H1 (cell line): ENCODE results near the gene SLC35B4. TPM values are rescaled to one million over a fixed set of nuclear protein-coding genes. Genes with fewer than 3 reads are reported as not detected.
A peak's percentile ranks its signal among the peaks of the same experiment; 100 is the strongest.

ENCODE experiments used
- CTCF ChIA-PET: fragments of 300-600 bp; sonication (Branson Sonifier 250); formaldehyde crosslinking; loops from one replicate; lab custom pipeline; 2021; ENCODE audit not compliant: partially characterized antibody; lab: Charles Lee
- POLR2A ChIA-PET: fragments of 300-600 bp; sonication (Branson Sonifier 250); formaldehyde crosslinking; loops from one replicate; lab custom pipeline; 2021; ENCODE audit warnings: inconsistent platforms; ENCODE audit not compliant: partially characterized antibody; lab: Charles Lee
- DNase-seq, 2 experiments: peaks; one replicate each; pipeline versions ENCODE4 v3.0.0 to v3.0.0-alpha.2; 2010 to 2022; ENCODE audit warnings: low spot score in 2 of 2, low read depth in 1 of 2, mixed read lengths in 1 of 2
- FAIRE-seq: peaks from 2 replicates; lab custom pipeline; 2011; peaks lifted over from hg19 to GRCh38; lab: Jason Lieb, UNC
- H2AFZ ChIP-seq: 2 replicates; pipeline ENCODE4 v1.8.1; 2012; ENCODE audit warnings: low read length, inconsistent platforms
- H2AK5ac ChIP-seq: 2 replicates; pipeline ENCODE4 v1.6.1; 2013; ENCODE audit warnings: low read depth, low read length
- H2BK120ac ChIP-seq: replicated peaks from 2 replicates; pipeline ENCODE3; 2013; ENCODE audit warnings: low read depth, low read length, inconsistent platforms
- H2BK12ac ChIP-seq: 2 replicates; pipeline ENCODE4 v1.6.1; 2013; ENCODE audit warnings: low read depth, low read length
- H2BK15ac ChIP-seq: 2 replicates; pipeline ENCODE4 v1.6.1; 2013; ENCODE audit warnings: low read length
- H2BK20ac ChIP-seq: 2 replicates; pipeline ENCODE4 v1.6.1; 2013; ENCODE audit warnings: low read length
- H2BK5ac ChIP-seq: 2 replicates; pipeline ENCODE4 v1.6.1; 2013; ENCODE audit warnings: low read depth, low read length
- H3K14ac ChIP-seq: 2 replicates; pipeline ENCODE4 v1.6.1; 2013; ENCODE audit warnings: inconsistent platforms; ENCODE audit not compliant: insufficient read length
- H3K18ac ChIP-seq: 2 replicates; pipeline ENCODE4 v1.6.1; 2013; ENCODE audit warnings: low read length; ENCODE audit errors: extremely low read depth
- H3K23ac ChIP-seq: 2 replicates; pipeline ENCODE4 v1.6.1; 2013; ENCODE audit warnings: inconsistent platforms; ENCODE audit not compliant: insufficient read length
- H3K23me2 ChIP-seq: 2 replicates; pipeline ENCODE4 v1.6.1; 2013; ENCODE audit warnings: low read depth, low read length
- H3K27ac ChIP-seq: 2 replicates; pipeline ENCODE4 v1.6.1; 2011; ENCODE audit warnings: low read depth, low read length, inconsistent platforms
- H3K27me3 ChIP-seq, 4 experiments: replicated peaks in 1 of 4; 1 replicate in 1 of 4; 2 replicates in 3 of 4; pipeline versions ENCODE4 v1.6.1 to v1.8.1; 2011 to 2013; ENCODE audit warnings: low read length in 3 of 4, mild to moderate bottlenecking in 3 of 4, inconsistent platforms in 2 of 4, mixed read lengths in 2 of 4, moderate library complexity in 1 of 4; ENCODE audit not compliant: control insufficient read depth in 3 of 4, insufficient read depth in 3 of 4; ENCODE audit errors: extremely low read depth in 1 of 4
- H3K36me3 ChIP-seq, 4 experiments: 2 replicates each; pipeline versions ENCODE4 v1.6.1 to v1.8.1; 2011 to 2013; ENCODE audit warnings: mild to moderate bottlenecking in 4 of 4, low read length in 3 of 4, moderate library complexity in 2 of 4, control low read depth in 1 of 4, inconsistent platforms in 1 of 4; ENCODE audit not compliant: insufficient read depth in 4 of 4, control insufficient read depth in 2 of 4
- H3K4ac ChIP-seq: replicated peaks from 2 replicates; pipeline ENCODE3; 2013; ENCODE audit warnings: low read length, low read depth, mixed read lengths, inconsistent platforms; ENCODE audit not compliant: insufficient read length
- H3K4me1 ChIP-seq, 4 experiments: replicated peaks in 1 of 4; 1 replicate in 1 of 4; 2 replicates in 3 of 4; pipeline versions ENCODE4 v1.6.1 to v1.8.1; 2011 to 2013; ENCODE audit warnings: low read length in 3 of 4, inconsistent platforms in 2 of 4, mixed read lengths in 1 of 4; ENCODE audit not compliant: insufficient read depth in 4 of 4, control insufficient read depth in 3 of 4
- H3K4me2 ChIP-seq, 2 experiments: 2 replicates each; pipeline versions ENCODE4 v1.6.1 to v1.8.1; 2011 to 2013; ENCODE audit warnings: low read depth in 2 of 2, low read length in 2 of 2, control low read depth in 1 of 2, inconsistent platforms in 1 of 2, mild to moderate bottlenecking in 1 of 2; ENCODE audit not compliant: insufficient read depth in 1 of 2
- H3K4me3 ChIP-seq, 4 experiments: fragments of 200-600, 300-600 bp in 1 of 4; sonication (generic), shearing (Covaris generic), sonication (Bioruptor Twin) in 1 of 4; 2 replicates each; pipeline versions ENCODE4 v1.5.1 to v1.8.1; 2011 to 2016; ENCODE audit warnings: low read length in 4 of 4, low read depth in 3 of 4, control low read depth in 2 of 4, inconsistent platforms in 2 of 4, mild to moderate bottlenecking in 2 of 4, mixed read lengths in 1 of 4, moderate library complexity in 1 of 4; ENCODE audit not compliant: insufficient read depth in 2 of 4; ENCODE audit errors: extremely low read depth in 1 of 4
- H3K56ac ChIP-seq: replicated peaks from 2 replicates; pipeline ENCODE3; 2013; ENCODE audit warnings: low read depth, mild to moderate bottlenecking, mixed read lengths, low read length, inconsistent platforms; ENCODE audit not compliant: insufficient read length
- H3K79me1 ChIP-seq: 2 replicates; pipeline ENCODE4 v1.6.1; 2013; ENCODE audit warnings: low read depth, low read length, control low read depth
- H3K79me2 ChIP-seq, 2 experiments: 2 replicates each; pipeline versions ENCODE4 v1.6.1 to v1.8.1; 2012 to 2013; ENCODE audit warnings: low read length in 2 of 2, mild to moderate bottlenecking in 2 of 2, inconsistent platforms in 1 of 2; ENCODE audit not compliant: insufficient read depth in 2 of 2, control insufficient read depth in 1 of 2
- H3K9ac ChIP-seq, 4 experiments: replicated peaks in 1 of 4; 1 replicate in 1 of 4; 2 replicates in 3 of 4; pipeline versions ENCODE4 v1.6.1 to v1.8.1; 2011 to 2013; ENCODE audit warnings: low read depth in 3 of 4, low read length in 3 of 4, control low read depth in 2 of 4, mild to moderate bottlenecking in 2 of 4, moderate library complexity in 2 of 4, inconsistent platforms in 1 of 4; ENCODE audit errors: extremely low read depth in 1 of 4
- H3K9me3 ChIP-seq, 2 experiments: 2 replicates each; pipeline versions ENCODE4 v1.6.1 to v1.8.1; 2012 to 2013; ENCODE audit warnings: mild to moderate bottlenecking in 2 of 2, moderate library complexity in 2 of 2, control low read depth in 1 of 2, inconsistent platforms in 1 of 2, low read depth in 1 of 2, low read length in 1 of 2, mixed read lengths in 1 of 2; ENCODE audit not compliant: insufficient read depth in 2 of 2
- H4K20me1 ChIP-seq, 2 experiments: replicated peaks in 1 of 2; 2 replicates each; pipeline versions ENCODE3 to v1.8.1; 2011 to 2013; ENCODE audit warnings: inconsistent platforms in 2 of 2, low read length in 2 of 2, mild to moderate bottlenecking in 1 of 2; ENCODE audit not compliant: insufficient read depth in 2 of 2, control insufficient read depth in 1 of 2
- H4K5ac ChIP-seq: 2 replicates; pipeline ENCODE4 v1.6.1; 2013; ENCODE audit warnings: low read length, low read depth, mixed read lengths, inconsistent platforms; ENCODE audit not compliant: insufficient read length
- H4K8ac ChIP-seq: 2 replicates; pipeline ENCODE4 v1.8.0; 2013; ENCODE audit warnings: mild to moderate bottlenecking, moderate library complexity, low read length, inconsistent platforms; ENCODE audit not compliant: insufficient read depth; ENCODE audit errors: extremely low read depth
- H4K91ac ChIP-seq: replicated peaks from 2 replicates; pipeline ENCODE3; 2013; ENCODE audit warnings: low read length, mixed read lengths, inconsistent platforms; ENCODE audit not compliant: insufficient read length
- BACH1 ChIP-seq: IDR thresholded peaks from 2 replicates; pipeline ENCODE4 v1.6.1; 2012; ENCODE audit warnings: low read length, improper control_type of control experiment
- CBX5 ChIP-seq: fragments of 300-800, 300-1000 bp; sonication (generic); IDR thresholded peaks from 2 replicates; pipeline ENCODE4 v1.7.1; 2016; ENCODE audit warnings: antibody characterized with exemption, low read length, low read depth
- CHD2 ChIP-seq: IDR thresholded peaks from 2 replicates; pipeline ENCODE4 v1.6.1; 2012; ENCODE audit warnings: low read length, improper control_type of control experiment
- HDAC6 ChIP-seq: IDR thresholded peaks from one replicate; pipeline ENCODE4 v1.7.1; 2012; ENCODE audit warnings: low read depth, mild to moderate bottlenecking, inconsistent platforms, low read length, moderate library complexity
- POLR2AphosphoS5 ChIP-seq: IDR thresholded peaks from 2 replicates; pipeline ENCODE4 v1.6.1; 2011; ENCODE audit warnings: low read depth, low read length
- RFX5 ChIP-seq: IDR thresholded peaks from 2 replicates; pipeline ENCODE4 v1.6.1; 2011; ENCODE audit warnings: low read depth, low read length, improper control_type of control experiment, borderline replicate concordance
- SAP30 ChIP-seq: fragments of 300-600 bp; sonication (generic); IDR thresholded peaks from 2 replicates; pipeline ENCODE4 v1.7.1; 2012; ENCODE audit warnings: low read length, moderate library complexity, mild to moderate bottlenecking, inconsistent platforms; ENCODE audit not compliant: insufficient read depth, insufficient replicate concordance
- SIRT6 ChIP-seq: IDR thresholded peaks from one replicate; pipeline ENCODE4 v1.7.1; 2012; ENCODE audit warnings: low read length, inconsistent platforms
- SIX5 ChIP-seq: IDR thresholded peaks from 2 replicates; pipeline ENCODE4 v1.6.1; 2011; ENCODE audit warnings: mild to moderate bottlenecking, low read depth, low read length
- SUZ12 ChIP-seq: fragments of 200-600 bp; sonication (generic); IDR thresholded peaks from 2 replicates; pipeline ENCODE4 v1.6.1; 2012; ENCODE audit warnings: mild to moderate bottlenecking, inconsistent platforms, low read length, moderate library complexity, mixed read lengths
- TBP ChIP-seq: IDR thresholded peaks from 2 replicates; pipeline ENCODE4 v1.6.1; 2011; ENCODE audit warnings: low read depth, low read length, improper control_type of control experiment
- WGBS, 2 experiments: shearing (Covaris generic) in 1 of 2; methylation state at CpG; one replicate each; pipeline versions ENCODE4 v1.1.6 to v1.1.7; 2013 to 2015; ENCODE audit warnings: low lambda C conversion rate in 2 of 2, mixed read lengths in 2 of 2, inconsistent platforms in 1 of 2, low coverage in 1 of 2, missing lambda C conversion rate in 1 of 2; ENCODE audit not compliant: insufficient replicate concordance in 2 of 2, insufficient coverage in 1 of 2, insufficient read length in 1 of 2; ENCODE audit errors: extremely low coverage in 1 of 2, missing lambda C conversion rate in 1 of 2; 5-methylcytosine and 5-hydroxymethylcytosine counted together
- polyA plus RNA-seq, 7 experiments: library from polyadenylated mRNA; depleted of rRNA in 3 of 7; stranded (reverse) in 5 of 7; unstranded in 2 of 7; fragments of >200 nt in 5 of 7; fragments of 200-250 nt in 2 of 7; gene quantifications; 1 replicate in 5 of 7; 2 replicates in 1 of 7; 4 replicates in 1 of 7; pipeline versions ENCODE4 v1.2.1 to v1.2.3, GENCODE V29; 2011 to 2013; ENCODE audit warnings: missing spikeins in 2 of 7, mixed read lengths in 2 of 7
- total RNA-seq: library from RNA; stranded (reverse); fragmentation: NEBNext Ultra II Directional; extraction: Animal tissue kit (Norgen Biotek cat#: 25700); gene quantifications from 2 replicates; pipeline ENCODE4 v1.2.1, GENCODE V29; 2021
- TF ChIP-seq, protein P1 (sequence below): IDR thresholded peaks from 2 replicates; pipeline ENCODE4 v1.6.1; 2012; ENCODE audit warnings: inconsistent platforms

The SLC35B4 gene
- total and polyA plus RNA-seq, 2 of the 8 experiments (the other 6 are each of a cell fraction or from before 2014, with no cell fraction given) = 28.9 to 34.6 TPM

DNA sequence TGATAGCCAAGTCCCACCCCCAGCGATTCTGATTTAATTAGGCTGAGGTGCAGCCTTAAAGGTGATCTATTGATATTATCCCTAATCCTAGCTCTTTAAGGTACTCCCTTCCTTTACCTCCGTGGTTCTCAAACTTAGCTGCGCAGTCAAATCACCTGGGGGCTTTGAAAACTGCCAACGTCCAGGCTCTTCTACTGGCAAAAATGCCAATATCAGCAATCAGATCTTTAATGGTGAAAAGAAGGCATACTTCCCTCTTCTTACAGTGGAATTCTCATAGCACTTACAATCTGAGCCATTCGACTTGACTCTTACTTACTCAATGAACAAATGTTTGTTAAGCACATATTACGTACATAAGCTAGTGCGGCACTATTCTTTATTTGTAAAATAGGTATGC is 704 bp upstream of the SLC35B4 start:
- no peak overlapping the region for H3K14ac ChIP-seq
- H2BK12ac ChIP-seq = no peak overlapping the region
- no peak overlapping the region for H3K56ac ChIP-seq
- no peak for FAIRE-seq
- H3K4ac ChIP-seq = no peak overlapping the region
- POLR2A ChIA-PET = interaction anchor here (1.7 kb wide), 1 partner anchor 28 kb away, joined by 4 read pairs; no protein-coding TSS in a partner anchor
- peak overlapping the region; percentile 93 for H2AFZ ChIP-seq
- H4K5ac ChIP-seq = no peak overlapping the region
- H3K9ac ChIP-seq = no peak overlapping the region
- H2AK5ac ChIP-seq = no peak overlapping the region
- peaks cover 0 to 1% (median 0%) of the 10 kb centered on the region in 4 experiments; a peak in 1 of 8 replicates for H3K36me3 ChIP-seq
- no peak overlapping the region for H3K27ac ChIP-seq
- TF ChIP-seq RFX5 (no peak), HDAC6 (no peak), TBP (no peak), POLR2AphosphoS5 (no peak), SAP30 (no peak), CBX5 (no peak), SIRT6 (no peak), SIX5 (no peak), SUZ12 (no peak), BACH1 (no peak), CHD2 (no peak)
- TF ChIP-seq, protein P1, sequence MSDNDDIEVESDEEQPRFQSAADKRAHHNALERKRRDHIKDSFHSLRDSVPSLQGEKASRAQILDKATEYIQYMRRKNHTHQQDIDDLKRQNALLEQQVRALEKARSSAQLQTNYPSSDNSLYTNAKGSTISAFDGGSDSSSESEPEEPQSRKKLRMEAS = no peak
- TF ChIP-seq, all 59 proteins: peak for 0
- no peak overlapping the region for H2BK120ac ChIP-seq
- H3K9me3 ChIP-seq = no peaks in the 10 kb centered on the region
- H3K4me3 ChIP-seq = peak overlapping the region in 2 of 4 experiments; percentile 22 to 87; a peak in 4 of 8 replicates
- no peaks in the 10 kb centered on the region for H3K27me3 ChIP-seq
- no peak overlapping the region for H2BK15ac ChIP-seq
- H3K23me2 ChIP-seq = peaks cover 4% of the 10 kb centered on the region
- H3K18ac ChIP-seq = no peak overlapping the region
- no peak for DNase-seq
- no peak overlapping the region for H2BK5ac ChIP-seq
- H4K8ac ChIP-seq = no peak overlapping the region
- 78% methylated on average over 7 of the region's 7 CpGs; no CpG with 5 or more reads in 1 of the 2 experiments for WGBS, 2 experiments
- no peaks in the 10 kb centered on the region; a peak in 1 of 7 replicates for H3K4me1 ChIP-seq
- CTCF ChIA-PET = interaction anchor here (0.8 to 1.7 kb wide), 6 partner anchors 11 to 197 kb away, joined by 3 to 7 read pairs (median 3); partner anchors contain the start of gene LRGUK
- H3K4me2 ChIP-seq = peak overlapping the region; percentile 61 to 77
- no peaks in the 10 kb centered on the region for H4K20me1 ChIP-seq
- peaks cover 2% of the 10 kb centered on the region; the same call in 1 of the 2 replicates for H3K79me1 ChIP-seq
- no peak overlapping the region for H4K91ac ChIP-seq
- no peak overlapping the region for H3K23ac ChIP-seq
- H2BK20ac ChIP-seq = no peak overlapping the region
- H3K79me2 ChIP-seq = peaks cover 0 to 24% of the 10 kb centered on the region in 2 experiments; a peak in 2 of 4 replicates
